GM13977 (cell line): ENCODE results near the gene PTPN6.

Source experiments
- DNase-seq: peaks from one replicate; pipeline ENCODE4 v3.0.0; 2012; ENCODE audit warnings: low spot score
- CTCF ChIP-seq: IDR thresholded peaks from 2 replicates; pipeline ENCODE4 v1.5.1; 2012; ENCODE audit warnings: mild to moderate bottlenecking, control low read depth; ENCODE audit not compliant: insufficient read depth; ENCODE audit errors: extremely low read depth, missing control alignments
- in situ Hi-C: fragments of 300-500 bp; cut with MboI; formaldehyde crosslinking; loops from one replicate; pipeline ENCODE4 v1.12.0; 2022; ENCODE audit warnings: low sequenced_read_pairs, low pct_unique_long_range_greater_than_20kb, mixed read lengths, inconsistent platforms; ENCODE audit not compliant: unreplicated experiment

The PTPN6 gene

GRCh38 chr12:6970096-6970527, 19.0 kb downstream of the PTPN6 start:
- in situ Hi-C loops: no loop called here
- DNase-seq: no peak
- no peak for TF ChIP-seq CTCF

GRCh38 chr12:6974180-6974579, 23.0 kb downstream of the PTPN6 start:
- in situ Hi-C loops: no loop called here
- no peak for DNase-seq
- no peak for TF ChIP-seq CTCF

- in situ Hi-C loops: no loop called here
- no peak for TF ChIP-seq CTCF
- DNase-seq: no peak
Measured at GRCh38 chr12:6975297-6976032, 24.3 kb downstream of the PTPN6 start.

- TF ChIP-seq CTCF: no peak
- no peak for DNase-seq
- in situ Hi-C loops: no loop called here
Measured at GRCh38 chr12:6977653-6978052, 26.5 kb downstream of the PTPN6 start.

GRCh38 chr12:6978188-6978587, 27.0 kb downstream of the PTPN6 start:
- DNase-seq: no peak
- no peak for TF ChIP-seq CTCF
- in situ Hi-C loops: no loop called here

GRCh38 chr12:6978611-6979011, 27.5 kb downstream of the PTPN6 start:
- no peak for DNase-seq
- in situ Hi-C loops: no loop called here
- no peak for TF ChIP-seq CTCF
